Activated CD4-positive, CD25-positive, alpha-beta regulatory T cell (primary cell): ENCODE results near the gene CNTN5.

ENCODE experiments used
- DNase-seq, 4 experiments: peaks; one replicate each; lab custom pipeline; 2025; lab: John Stamatoyannopoulos, UW

The CNTN5 gene

GRCh38 chr11:99932684-99933083, 911.9 kb downstream of the CNTN5 start:
- no peak for DNase-seq

- DNase-seq: no peak
Measured at GRCh38 chr11:99934008-99934407, 913.3 kb downstream of the CNTN5 start.

- DNase-seq: no peak
Measured at GRCh38 chr11:99937330-99937729, 916.6 kb downstream of the CNTN5 start.

- no peak for DNase-seq
Measured at GRCh38 chr11:99952816-99953215, 932.1 kb downstream of the CNTN5 start.

- no peak for DNase-seq
Measured at GRCh38 chr11:99960536-99960935, 939.8 kb downstream of the CNTN5 start.

GRCh38 chr11:99968336-99968735, 947.6 kb downstream of the CNTN5 start:
- no peak for DNase-seq

GRCh38 chr11:99973993-99974392, 953.2 kb downstream of the CNTN5 start:
- no peak for DNase-seq

- no peak for DNase-seq
Measured at GRCh38 chr11:99979042-99979441, 958.3 kb downstream of the CNTN5 start.

GRCh38 chr11:99987821-99988470, 967.2 kb downstream of the CNTN5 start:
- DNase-seq: no peak

- DNase-seq: no peak
Measured at GRCh38 chr11:99988471-99988837, 967.7 kb downstream of the CNTN5 start.

- DNase-seq: no peak
Measured at GRCh38 chr11:100003985-100004384, 983.2 kb downstream of the CNTN5 start.

- DNase-seq: no peak
Measured at GRCh38 chr11:100004541-100004940, 983.8 kb downstream of the CNTN5 start.

GRCh38 chr11:100008417-100008816, 987.7 kb downstream of the CNTN5 start:
- no peak for DNase-seq

GRCh38 chr11:100009728-100010127, 989.0 kb downstream of the CNTN5 start:
- no peak for DNase-seq

- DNase-seq: no peak
Measured at GRCh38 chr11:100010393-100010792, 989.6 kb downstream of the CNTN5 start.

GRCh38 chr11:100011697-100012096, 990.9 kb downstream of the CNTN5 start:
- no peak for DNase-seq

- DNase-seq: no peak
Measured at GRCh38 chr11:100013011-100013410, 992.3 kb downstream of the CNTN5 start.

GRCh38 chr11:100031973-100032372, 1011.2 kb downstream of the CNTN5 start:
- DNase-seq: no peak

- no peak for DNase-seq
Measured at GRCh38 chr11:100061006-100061405, 1040.3 kb downstream of the CNTN5 start.

GRCh38 chr11:100066399-100066798, 1045.7 kb downstream of the CNTN5 start:
- DNase-seq: no peak

- no peak for DNase-seq
Measured at GRCh38 chr11:100068116-100068515, 1047.4 kb downstream of the CNTN5 start.

GRCh38 chr11:100072131-100072530, 1051.4 kb downstream of the CNTN5 start:
- no peak for DNase-seq

- DNase-seq: no peak
Measured at GRCh38 chr11:100080381-100080780, 1059.6 kb downstream of the CNTN5 start.

GRCh38 chr11:100080821-100081220, 1060.1 kb downstream of the CNTN5 start:
- DNase-seq: no peak

- no peak for DNase-seq
Measured at GRCh38 chr11:100093698-100094097, 1072.9 kb downstream of the CNTN5 start.
